Neural cell (in vitro differentiated cells): ENCODE data around the gene CTTN. TPM values are rescaled to one million over a fixed set of nuclear protein-coding genes. Genes with fewer than 3 reads are reported as not detected.

Experiments used
- H2AFZ ChIP-seq: fragments of 200-600, 300-800 bp; sonication (generic), shearing (Covaris generic); 2 replicates; pipeline ENCODE4 v1.6.0; 2014; ENCODE audit warnings: low read depth, mild to moderate bottlenecking, antibody characterized with exemption, low read length, moderate library complexity
- H3F3A ChIP-seq: fragments of 200-600 bp; shearing (Covaris generic); 2 replicates; pipeline ENCODE4 v1.6.1; 2016; ENCODE audit warnings: mild to moderate bottlenecking, moderate library complexity, mixed read lengths, antibody characterized with exemption, low read length; ENCODE audit not compliant: insufficient read depth, poor library complexity, severe bottlenecking
- H3K27ac ChIP-seq: fragments of 200-600, 300-800 bp; sonication (generic), shearing (Covaris generic); 2 replicates; pipeline ENCODE4 v1.5.1; 2014; ENCODE audit warnings: mild to moderate bottlenecking, low read length, moderate library complexity
- H3K27me3 ChIP-seq: fragments of 300-800, 200-600 bp; sonication (generic), shearing (Covaris generic); 2 replicates; pipeline ENCODE4 v1.6.0; 2014; ENCODE audit warnings: mild to moderate bottlenecking, low read depth, low read length, moderate library complexity; ENCODE audit not compliant: insufficient read depth
- H3K36me3 ChIP-seq: fragments of 300-800, 200-600 bp; sonication (generic), shearing (Covaris generic); 2 replicates; pipeline ENCODE4 v1.5.1; 2014; ENCODE audit warnings: mild to moderate bottlenecking, antibody characterized with exemption, low read length, moderate library complexity; ENCODE audit not compliant: insufficient read depth
- H3K4me2 ChIP-seq: fragments of 300-800, 200-600 bp; sonication (generic), shearing (Covaris generic); 2 replicates; pipeline ENCODE4 v1.6.0; 2014; ENCODE audit warnings: mild to moderate bottlenecking, low read length
- H3K4me3 ChIP-seq: fragments of 300-800, 200-600 bp; sonication (generic), shearing (Covaris generic); 2 replicates; pipeline ENCODE4 v1.5.1; 2014; ENCODE audit warnings: mild to moderate bottlenecking, low read length, moderate library complexity
- H3K79me2 ChIP-seq: fragments of 200-600 bp; shearing (Covaris generic); replicated peaks from 2 replicates; pipeline ENCODE4 v1.6.0; 2014; ENCODE audit warnings: mild to moderate bottlenecking, low read length, moderate library complexity; ENCODE audit not compliant: insufficient read depth
- H3K9ac ChIP-seq: fragments of 300-800, 200-600 bp; sonication (generic), shearing (Covaris generic); 2 replicates; pipeline ENCODE4 v1.6.1; 2016; ENCODE audit warnings: mild to moderate bottlenecking, low read length, mixed read lengths
- H3K9me2 ChIP-seq: fragments of 200-600 bp; shearing (Covaris generic); 2 replicates; pipeline ENCODE4 v1.6.1; 2016; ENCODE audit warnings: mild to moderate bottlenecking, low read length, mixed read lengths; ENCODE audit not compliant: insufficient read depth
- H3K9me3 ChIP-seq: fragments of 200-600, 300-800 bp; sonication (generic), shearing (Covaris generic); 2 replicates; pipeline ENCODE4 v1.6.1; 2016; ENCODE audit warnings: mild to moderate bottlenecking, mixed run types, low read length, moderate library complexity, mixed read lengths
- H4K20me1 ChIP-seq: fragments of 200-600 bp; shearing (Covaris generic); 2 replicates; pipeline ENCODE4 v1.6.1; 2016; ENCODE audit warnings: mild to moderate bottlenecking, mixed run types; ENCODE audit not compliant: insufficient read depth
- CTCF ChIP-seq: fragments of 450-650 bp; IDR thresholded peaks from 2 replicates; pipeline ENCODE4 v1.5.1; 2014; ENCODE audit warnings: antibody characterized with exemption, mild to moderate bottlenecking, moderate library complexity; ENCODE audit not compliant: poor library complexity, severe bottlenecking
- EP300 ChIP-seq: fragments of 450-650 bp; conservative IDR thresholded peaks from 2 replicates; pipeline ENCODE4 v1.6.1; 2014; ENCODE audit warnings: antibody characterized with exemption, mild to moderate bottlenecking, moderate library complexity; ENCODE audit not compliant: poor library complexity, severe bottlenecking
- EZH2 ChIP-seq: fragments of 200-600, 300-800 bp; shearing (Covaris generic), sonication (generic); IDR thresholded peaks from 2 replicates; pipeline ENCODE4 v1.6.1; 2014; ENCODE audit warnings: antibody characterized with exemption, low read length, borderline replicate concordance, mild to moderate bottlenecking; ENCODE audit not compliant: insufficient read depth, poor library complexity, severe bottlenecking
- MXI1 ChIP-seq: fragments of 450-650 bp; conservative IDR thresholded peaks from 2 replicates; pipeline ENCODE4 v1.6.1; 2014; ENCODE audit warnings: antibody characterized with exemption, mild to moderate bottlenecking; ENCODE audit not compliant: poor library complexity, severe bottlenecking
- POLR2AphosphoS5 ChIP-seq: IDR thresholded peaks from 2 replicates; pipeline ENCODE4 v1.6.1; 2012
- RAD21 ChIP-seq: fragments of 450-650 bp; conservative IDR thresholded peaks from 2 replicates; pipeline ENCODE4 v1.6.1; 2014; ENCODE audit warnings: antibody characterized with exemption, mild to moderate bottlenecking, moderate library complexity
- REST ChIP-seq: IDR thresholded peaks from 2 replicates; pipeline ENCODE4 v1.6.1; 2012; ENCODE audit warnings: borderline replicate concordance
- SMC3 ChIP-seq: fragments of 450-650 bp; conservative IDR thresholded peaks from 2 replicates; pipeline ENCODE4 v1.6.1; 2014; ENCODE audit warnings: antibody characterized with exemption, mild to moderate bottlenecking, moderate library complexity; ENCODE audit not compliant: poor library complexity
- TAF1 ChIP-seq: IDR thresholded peaks from 2 replicates; pipeline ENCODE4 v1.6.1; 2012; ENCODE audit warnings: low read depth
- polyA plus RNA-seq: library from polyadenylated mRNA; depleted of rRNA; stranded (reverse); fragments of >200 nt; gene quantifications from 2 replicates; pipeline ENCODE4 v1.2.3, GENCODE V29; 2014

Gene CTTN
- polyA plus RNA-seq, 1 donor from 2014 or later = 220 TPM

GRCh38 chr11:70365544-70365927 lies 32.8 kb upstream of the CTTN start (continued):
- TF ChIP-seq EZH2 (no peak), MXI1 (no peak), SMC3 (no peak), POLR2AphosphoS5 (no peak)

- TF ChIP-seq MXI1 (no peak), RAD21 (no peak)
- Histone ChIP-seq H3K27me3 (no peaks in the 10 kb centered on the region), H2AFZ (no peak overlapping the region), H4K20me1 (no peaks in the 10 kb centered on the region), H3K9ac (no peak overlapping the region), H3K4me3 (no peak overlapping the region), H3F3A (no peaks in the 10 kb centered on the region), H3K79me2 (peaks cover 3% of the 10 kb centered on the region), H3K9me2 (no peaks in the 10 kb centered on the region), H3K27ac (no peak overlapping the region), H3K36me3 (peaks cover 10% of the 10 kb centered on the region), H3K4me2 (no peak overlapping the region), H3K9me3 (no peaks in the 10 kb centered on the region)
Observed at GRCh38 chr11:70367071-70367470, 31.3 kb upstream of the CTTN start.

GRCh38 chr11:70368961-70369360 lies 29.4 kb upstream of the CTTN start:
- Histone ChIP-seq H3K79me2 (peaks cover 3% of the 10 kb centered on the region), H3K9me2 (no peaks in the 10 kb centered on the region), H3K4me2 (no peak overlapping the region), H3K27me3 (no peaks in the 10 kb centered on the region), H2AFZ (no peak overlapping the region), H4K20me1 (no peaks in the 10 kb centered on the region), H3K9me3 (no peaks in the 10 kb centered on the region), H3K4me3 (no peak overlapping the region), H3K27ac (no peak overlapping the region), H3F3A (no peaks in the 10 kb centered on the region), H3K36me3 (peaks cover 7% of the 10 kb centered on the region), H3K9ac (no peak overlapping the region)
- TF ChIP-seq EZH2 = no peak
- TF ChIP-seq POLR2AphosphoS5 = no peak

- Histone ChIP-seq H3K9me2 (no peaks in the 10 kb centered on the region), H3K4me3 (no peak overlapping the region), H3K27ac (no peak overlapping the region), H3F3A (no peaks in the 10 kb centered on the region), H4K20me1 (no peaks in the 10 kb centered on the region), H3K27me3 (no peaks in the 10 kb centered on the region), H3K4me2 (no peak overlapping the region), H3K9ac (no peak overlapping the region), H3K36me3 (peaks cover 6% of the 10 kb centered on the region), H2AFZ (no peak overlapping the region), H3K79me2 (peaks cover 3% of the 10 kb centered on the region), H3K9me3 (no peaks in the 10 kb centered on the region)
- TF ChIP-seq POLR2AphosphoS5 (no peak), RAD21 (no peak), MXI1 (no peak), REST (no peak), CTCF (no peak), EZH2 (no peak), TAF1 (no peak), EP300 (no peak), SMC3 (no peak)
Observed at GRCh38 chr11:70371241-70371640, 27.1 kb upstream of the CTTN start.
